Astrocyte (in vitro differentiated cells and primary cell): ENCODE measurements around the gene MS4A10.

Source experiments
- EZH2 ChIP-seq: IDR thresholded peaks from 2 replicates; pipeline ENCODE4 v1.6.1; 2012; ENCODE audit warnings: mild to moderate bottlenecking, low read length, inconsistent platforms; ENCODE audit not compliant: insufficient read depth
- TF ChIP-seq, protein P1 (sequence below): IDR thresholded peaks from 2 replicates; pipeline ENCODE4 v1.5.1; 2011; ENCODE audit warnings: low read depth, mild to moderate bottlenecking, inconsistent platforms, low read length, moderate library complexity; ENCODE audit not compliant: insufficient read depth

DNA sequence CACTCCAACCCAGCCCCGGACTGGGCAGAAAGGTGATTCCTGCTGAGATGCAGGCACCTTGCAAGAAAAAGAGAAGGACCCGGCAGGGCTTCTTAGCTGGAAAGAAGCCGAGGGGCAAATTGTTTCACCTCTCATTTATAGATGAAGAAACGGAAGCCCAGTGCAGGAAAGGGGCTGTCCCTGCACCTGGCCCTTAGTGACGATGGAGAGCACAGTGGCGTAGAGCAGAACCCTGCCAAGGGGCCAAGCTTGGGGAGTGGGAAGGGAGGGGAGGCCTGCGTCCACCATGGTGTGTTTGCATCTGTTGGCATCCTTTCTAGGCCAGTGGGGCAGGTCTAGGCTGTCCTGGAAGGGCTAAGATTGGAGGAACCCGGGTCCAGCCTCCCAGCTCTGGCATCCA is 36.3 kb upstream of the MS4A10 start:
- TF ChIP-seq, protein P1, sequence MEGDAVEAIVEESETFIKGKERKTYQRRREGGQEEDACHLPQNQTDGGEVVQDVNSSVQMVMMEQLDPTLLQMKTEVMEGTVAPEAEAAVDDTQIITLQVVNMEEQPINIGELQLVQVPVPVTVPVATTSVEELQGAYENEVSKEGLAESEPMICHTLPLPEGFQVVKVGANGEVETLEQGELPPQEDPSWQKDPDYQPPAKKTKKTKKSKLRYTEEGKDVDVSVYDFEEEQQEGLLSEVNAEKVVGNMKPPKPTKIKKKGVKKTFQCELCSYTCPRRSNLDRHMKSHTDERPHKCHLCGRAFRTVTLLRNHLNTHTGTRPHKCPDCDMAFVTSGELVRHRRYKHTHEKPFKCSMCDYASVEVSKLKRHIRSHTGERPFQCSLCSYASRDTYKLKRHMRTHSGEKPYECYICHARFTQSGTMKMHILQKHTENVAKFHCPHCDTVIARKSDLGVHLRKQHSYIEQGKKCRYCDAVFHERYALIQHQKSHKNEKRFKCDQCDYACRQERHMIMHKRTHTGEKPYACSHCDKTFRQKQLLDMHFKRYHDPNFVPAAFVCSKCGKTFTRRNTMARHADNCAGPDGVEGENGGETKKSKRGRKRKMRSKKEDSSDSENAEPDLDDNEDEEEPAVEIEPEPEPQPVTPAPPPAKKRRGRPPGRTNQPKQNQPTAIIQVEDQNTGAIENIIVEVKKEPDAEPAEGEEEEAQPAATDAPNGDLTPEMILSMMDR, result no peak
- no peak for TF ChIP-seq EZH2
